ENCODE measurements around the gene MTMR12.

The MTMR12 gene

DNA sequence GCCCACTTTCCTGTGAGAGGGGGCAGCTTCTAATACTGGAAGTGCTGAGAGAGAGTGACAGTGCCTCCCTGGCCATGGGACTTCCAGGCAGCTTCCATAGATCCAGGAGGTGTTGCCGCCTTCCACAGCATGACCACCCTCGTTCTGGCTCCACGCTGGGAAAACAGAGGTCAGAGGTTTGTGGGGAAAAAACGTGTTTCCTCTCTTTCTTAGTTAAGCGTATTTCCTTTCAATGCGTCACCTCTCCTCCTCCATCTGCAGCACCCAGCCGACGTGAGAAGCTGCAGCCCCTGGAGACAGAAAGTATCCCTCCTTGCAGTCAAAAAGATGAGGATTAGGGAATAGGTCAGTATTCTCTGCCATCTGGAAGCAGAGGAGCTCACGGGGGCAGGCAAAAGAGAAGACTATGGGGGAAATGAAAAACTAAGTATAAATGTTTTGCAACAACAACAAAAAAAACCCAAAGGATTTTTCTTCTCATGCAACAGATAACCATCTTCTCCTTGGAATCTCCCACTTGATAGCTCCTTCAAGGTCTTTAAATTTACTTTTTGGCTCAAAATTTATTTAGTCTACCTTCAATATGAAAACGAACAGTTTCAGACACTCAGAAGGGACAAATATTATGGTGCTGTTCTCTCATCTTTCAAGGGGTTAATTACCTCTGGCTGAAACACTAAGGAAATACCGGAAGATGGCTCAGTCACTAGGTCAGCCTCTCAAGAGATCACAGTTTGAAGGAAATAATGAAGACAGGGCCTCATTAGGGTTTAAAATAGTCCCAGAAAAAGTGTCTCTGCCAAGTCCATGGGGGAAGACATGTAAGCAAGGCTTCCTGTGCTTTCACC, 38.0 kb downstream of the MTMR12 start:
- DNase-seq: peak; percentile 35 to 40

DNA sequence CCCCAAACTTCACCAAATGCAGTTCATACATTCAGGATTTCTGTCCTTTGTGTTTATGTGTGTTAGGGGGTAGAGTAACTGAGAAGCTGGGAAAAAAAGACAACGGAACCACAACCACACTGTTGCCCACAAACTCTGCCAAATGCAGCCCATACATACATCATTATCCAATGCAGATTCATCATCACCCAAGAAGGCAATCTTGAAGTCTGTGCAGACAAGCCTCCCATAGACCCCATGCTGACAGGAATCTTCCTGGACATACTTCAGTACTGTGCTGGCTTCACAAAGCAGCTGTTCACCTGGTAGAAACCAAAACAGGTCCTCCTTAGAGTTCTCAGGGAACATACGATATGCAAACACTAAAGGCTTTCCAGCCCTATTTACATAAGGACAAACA, 38.9 kb downstream of the MTMR12 start:
- no peak for DNase-seq

DNA sequence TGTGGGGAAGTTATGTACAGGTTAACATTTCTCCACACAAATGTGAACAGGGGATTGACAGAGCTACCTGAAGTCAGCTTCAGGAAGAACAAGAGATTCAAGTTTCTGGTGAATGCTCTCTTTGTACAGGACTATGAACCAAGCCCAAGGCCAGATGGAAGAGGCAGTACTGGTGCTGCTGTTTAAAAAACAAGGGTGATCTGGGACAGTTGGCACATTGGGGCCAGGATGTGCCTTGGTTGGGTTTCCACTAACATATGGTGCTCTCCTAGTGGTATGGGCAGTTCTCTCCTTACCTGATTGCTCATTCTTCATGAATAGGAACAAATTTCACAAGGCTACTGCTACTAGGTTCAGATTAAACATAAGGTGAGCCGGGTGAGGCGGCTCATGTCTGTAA, 40.0 kb downstream of the MTMR12 start:
- no peak for DNase-seq

DNA sequence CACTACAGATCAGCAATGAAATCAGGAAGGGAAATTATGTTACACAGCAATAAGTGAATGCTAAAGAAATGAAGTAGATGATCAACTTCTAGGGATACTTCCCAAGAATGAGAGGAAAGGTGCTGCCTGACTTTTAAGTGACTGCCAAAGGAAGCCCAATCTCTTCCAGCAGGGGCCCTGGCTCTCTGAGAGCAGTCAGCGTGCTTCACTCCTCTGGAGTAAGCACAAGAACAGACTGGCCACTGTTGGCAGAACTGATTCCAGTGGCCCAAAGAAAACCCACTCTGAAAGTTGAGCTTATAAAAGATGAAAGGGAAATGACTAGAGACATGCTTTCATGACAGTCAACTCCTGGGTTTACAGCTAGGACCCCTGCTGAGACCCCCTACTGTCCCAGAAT, 41.8 kb downstream of the MTMR12 start:
- no peak for DNase-seq

DNA sequence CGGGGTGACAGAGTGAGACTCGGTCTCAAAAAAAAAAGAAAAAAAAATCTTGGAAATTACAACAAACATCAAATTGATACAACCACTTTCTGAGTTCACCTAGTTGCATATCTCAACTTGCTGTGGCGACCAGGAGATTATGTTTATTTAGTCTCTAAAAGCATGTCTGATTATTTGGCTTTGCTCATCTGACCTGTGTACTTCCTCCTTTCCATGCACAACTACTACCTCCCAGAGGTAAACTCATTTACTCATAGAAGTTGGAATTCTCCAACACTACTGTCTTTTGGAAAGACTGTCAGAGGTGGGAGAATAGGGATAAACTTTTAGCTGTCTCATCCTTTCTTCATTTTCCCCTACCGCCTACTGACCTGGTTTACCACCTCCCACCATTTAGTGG, 42.6 kb downstream of the MTMR12 start:
- no peak for DNase-seq

DNA sequence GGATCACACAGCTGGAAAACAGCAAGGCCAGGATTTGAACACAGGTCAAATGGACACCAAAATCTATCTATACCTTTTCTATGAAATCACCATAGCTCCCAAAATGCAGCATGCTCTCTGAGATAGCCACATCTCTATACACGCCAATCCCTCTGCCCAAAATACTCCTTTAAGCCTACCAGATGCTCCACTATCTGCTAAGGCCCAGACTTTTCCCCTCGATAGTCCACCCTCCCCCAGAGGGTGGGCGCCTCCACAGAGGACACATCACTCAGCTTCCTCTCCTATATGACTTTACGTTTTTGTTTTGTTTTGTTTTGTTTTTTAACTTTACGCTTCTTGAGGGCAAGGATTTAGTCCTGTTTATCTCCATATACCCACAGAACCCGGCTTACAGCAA, 46.8 kb downstream of the MTMR12 start:
- no peak for DNase-seq

DNA sequence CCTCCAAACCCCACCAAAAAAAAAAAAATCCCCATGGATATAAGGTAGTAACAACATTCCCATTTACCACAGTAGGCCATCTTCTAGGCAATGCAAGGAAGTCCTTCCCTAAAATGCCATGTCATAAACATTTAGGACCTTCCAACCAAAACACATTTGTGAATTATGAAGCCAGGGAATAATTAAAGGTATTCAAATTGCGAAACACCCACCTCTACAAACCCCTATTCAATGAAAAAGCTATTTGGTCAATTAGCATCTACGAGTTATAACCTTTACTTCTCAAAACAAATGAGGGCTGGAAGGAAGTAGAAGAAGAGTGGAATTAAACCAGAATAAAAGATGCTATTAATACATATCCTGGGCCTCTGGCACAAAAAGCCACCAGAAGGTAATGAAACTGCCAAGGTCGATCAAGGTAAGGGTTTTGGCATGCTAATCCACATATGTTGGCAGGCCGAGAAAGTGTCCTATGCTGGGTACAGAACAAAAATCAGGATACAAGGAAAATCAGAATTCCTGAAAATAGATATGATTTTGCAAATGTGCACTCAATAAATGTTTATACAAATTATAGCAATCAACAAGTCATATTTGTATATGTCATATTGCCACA, 47.7 kb downstream of the MTMR12 start:
- no peak for DNase-seq

DNA sequence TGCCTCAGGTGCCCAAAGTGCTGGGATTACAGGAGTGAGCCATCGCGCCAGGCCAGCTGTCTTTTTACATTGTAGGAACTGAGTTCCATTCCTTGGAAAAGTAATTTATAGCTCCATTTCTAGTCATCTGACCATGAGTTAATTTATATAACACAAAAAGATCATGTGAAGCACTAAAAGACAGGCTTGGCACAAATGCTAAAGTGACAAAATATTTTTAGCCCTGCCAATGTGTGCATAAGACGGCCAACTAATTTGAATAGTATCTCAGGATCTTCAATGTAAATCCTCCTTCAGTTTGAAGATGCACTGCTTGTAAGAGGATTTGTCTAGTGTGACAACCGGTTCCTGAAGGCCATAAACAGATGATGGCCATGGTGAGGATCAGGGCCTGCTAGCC, 49.1 kb downstream of the MTMR12 start:
- no peak for DNase-seq

DNA sequence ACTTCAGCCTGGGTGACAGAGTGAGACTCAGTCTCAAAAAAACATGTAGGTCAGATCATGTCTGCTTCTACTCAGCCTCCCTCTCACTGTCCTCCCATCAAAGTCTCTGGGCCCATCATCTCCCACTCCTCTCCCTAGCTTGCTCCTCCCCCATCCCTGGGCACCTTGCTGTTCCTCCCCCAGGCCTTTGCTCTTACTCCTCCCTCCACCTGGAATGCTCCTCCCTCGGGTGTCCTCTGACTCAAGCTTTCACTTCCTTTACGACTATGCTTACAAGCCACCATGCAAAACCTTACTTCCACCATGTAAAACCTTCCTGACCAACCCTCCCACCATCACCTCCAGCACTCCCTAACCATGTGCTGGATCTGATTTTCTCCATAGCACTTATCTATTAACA, 51.5 kb downstream of the MTMR12 start:
- DNase-seq: no peak

DNA sequence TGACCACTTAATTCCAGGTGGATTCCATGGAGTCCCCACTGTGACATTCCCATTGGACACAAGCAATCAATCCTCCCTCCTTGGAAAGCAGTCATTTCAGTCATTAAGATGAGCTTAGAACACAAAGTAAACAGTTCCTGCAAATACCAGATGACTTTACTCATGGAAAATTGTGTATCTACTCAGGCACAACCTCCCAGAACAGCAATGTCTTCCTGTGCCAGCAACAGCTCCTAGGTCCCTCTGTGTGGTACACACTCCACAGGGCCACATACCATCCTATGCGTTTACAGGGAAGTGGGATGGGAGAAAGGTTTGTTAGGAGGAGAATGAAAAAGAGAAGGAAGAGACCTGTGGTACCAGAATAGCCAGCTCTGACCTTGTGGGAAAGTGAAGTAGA, 53.7 kb downstream of the MTMR12 start:
- no peak for DNase-seq

DNA sequence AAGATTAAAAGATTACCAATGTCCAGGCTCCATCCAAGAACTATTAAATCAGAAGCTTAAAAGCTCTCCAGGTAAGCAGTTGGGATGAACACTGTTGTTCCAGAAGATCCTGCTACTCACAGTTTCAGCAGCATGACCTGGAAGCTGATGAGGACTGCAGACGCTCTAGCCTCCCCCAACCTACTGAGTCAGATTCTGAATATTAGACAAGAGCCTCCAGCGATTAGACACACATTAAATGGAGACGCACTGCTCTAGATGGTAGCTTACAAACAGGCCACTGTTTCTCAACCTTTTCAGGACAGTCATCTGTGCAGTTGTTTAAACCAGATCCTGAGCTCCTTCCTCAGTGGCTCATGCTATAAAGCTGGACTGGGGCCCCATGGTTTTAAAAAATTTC, 54.3 kb downstream of the MTMR12 start:
- DNase-seq: no peak

DNA sequence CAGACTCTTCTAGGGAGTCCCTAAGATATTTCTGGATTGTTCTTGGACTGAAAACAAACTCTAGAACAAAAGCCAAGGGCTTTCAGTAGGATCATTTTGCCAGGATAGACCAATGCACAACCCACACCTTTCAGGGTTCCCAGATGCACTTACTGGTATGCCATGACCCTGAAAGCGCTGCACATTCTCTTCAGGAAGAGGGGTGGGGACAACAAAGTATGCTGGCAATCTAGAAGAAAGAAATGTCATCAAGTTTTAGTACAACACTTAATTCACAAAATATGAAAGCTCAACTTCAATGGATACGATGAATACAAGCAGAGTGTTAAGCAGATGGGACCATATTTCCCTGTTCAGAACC, 57.2 kb downstream of the MTMR12 start:
- no peak for DNase-seq

DNA sequence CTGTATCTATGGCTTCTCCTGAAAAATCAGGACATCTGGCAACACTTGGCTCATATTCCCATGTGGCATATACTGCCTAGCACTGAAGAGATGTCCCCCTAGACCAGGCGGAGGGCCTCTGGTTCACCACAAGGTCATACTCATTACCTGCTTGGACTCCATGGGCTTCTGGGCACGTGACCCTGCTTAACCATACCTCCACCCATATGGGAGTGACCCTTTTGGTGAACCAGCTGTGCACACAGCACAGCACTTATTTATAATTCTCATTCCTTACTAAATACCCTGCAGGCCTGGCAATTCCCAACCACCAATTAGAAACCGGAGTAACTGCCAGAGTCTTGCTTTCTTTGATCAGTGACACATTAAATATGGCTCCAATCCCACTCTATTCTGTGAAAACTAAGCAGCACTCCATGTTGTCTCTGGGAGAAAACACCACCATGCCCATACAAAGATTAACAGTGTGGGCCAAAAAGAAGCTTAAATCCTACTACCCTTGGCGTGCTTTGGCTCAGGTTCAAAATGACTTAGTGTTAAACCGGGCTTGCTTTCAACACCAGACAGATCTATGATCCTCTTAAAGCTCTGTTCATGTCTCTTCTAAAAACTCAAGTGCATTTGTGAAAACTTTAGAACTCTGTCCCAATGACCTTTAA, 57.7 kb downstream of the MTMR12 start:
- DNase-seq: no peak

DNA sequence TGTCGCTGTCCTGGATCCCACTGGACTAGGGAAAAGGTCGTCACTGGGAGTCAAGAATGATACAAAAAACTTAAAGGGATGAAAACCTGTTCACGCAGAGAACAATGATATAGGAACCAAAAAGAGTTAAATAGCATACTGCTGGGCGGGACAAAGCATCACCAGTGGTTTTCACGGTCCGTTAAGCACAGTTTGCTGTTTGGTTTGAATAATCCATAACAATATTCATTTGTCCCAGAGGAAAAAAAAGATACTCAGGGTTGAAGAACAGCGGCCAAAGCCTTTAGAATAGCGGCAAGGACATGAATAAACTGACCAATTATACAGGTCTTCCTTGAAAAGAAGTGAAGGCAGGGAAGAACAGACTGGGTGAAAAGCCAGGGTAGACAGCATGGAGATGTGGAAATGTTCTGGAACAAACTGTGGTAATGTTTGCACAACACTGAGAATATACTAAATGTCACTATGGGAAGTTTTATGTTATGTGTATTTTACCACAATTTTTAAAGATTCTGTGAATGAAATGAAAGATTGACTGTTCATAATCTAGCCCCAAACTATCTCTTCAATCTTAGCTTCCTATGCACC, 60.8 kb downstream of the MTMR12 start:
- no peak for DNase-seq

DNA sequence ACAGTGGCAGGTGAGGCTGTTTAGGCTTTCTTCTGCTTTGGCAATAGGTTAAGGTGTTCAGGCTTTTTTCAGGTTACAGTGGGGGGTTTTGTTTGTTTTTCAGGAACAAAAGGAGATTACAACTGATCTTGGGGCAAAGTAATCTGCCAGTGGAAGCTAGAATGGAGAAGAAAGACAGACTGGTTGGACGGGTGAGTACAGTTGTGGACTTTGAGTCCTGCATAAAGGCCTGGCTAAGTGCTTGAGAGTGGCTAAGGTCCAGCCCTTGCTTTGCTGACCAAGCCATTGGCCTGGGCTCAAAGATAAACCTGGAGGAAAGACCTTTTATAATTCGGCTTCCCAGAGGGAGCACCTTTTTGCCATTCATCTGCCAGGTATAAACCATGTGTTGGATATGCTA, 63.1 kb downstream of the MTMR12 start:
- DNase-seq: no peak

DNA sequence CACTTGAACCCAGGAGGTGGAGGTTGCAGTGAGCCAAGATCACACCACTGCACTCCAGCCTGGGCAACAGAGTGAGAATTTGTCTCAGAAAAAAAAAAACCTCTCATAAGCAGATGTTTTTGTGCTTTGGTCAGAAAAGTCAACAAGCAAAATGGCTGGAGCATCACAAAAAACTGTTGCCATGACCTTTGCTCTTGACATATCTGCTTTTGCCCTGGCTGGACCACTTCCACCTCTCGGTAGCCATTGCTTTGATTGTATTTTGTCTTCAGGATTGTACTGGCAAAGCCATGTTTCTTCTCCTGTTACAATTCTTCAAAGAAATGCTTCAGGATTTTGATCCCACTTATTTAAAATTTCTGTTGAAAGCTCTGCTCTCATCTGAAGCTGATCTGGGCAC, 67.0 kb downstream of the MTMR12 start:
- no peak for DNase-seq

DNA sequence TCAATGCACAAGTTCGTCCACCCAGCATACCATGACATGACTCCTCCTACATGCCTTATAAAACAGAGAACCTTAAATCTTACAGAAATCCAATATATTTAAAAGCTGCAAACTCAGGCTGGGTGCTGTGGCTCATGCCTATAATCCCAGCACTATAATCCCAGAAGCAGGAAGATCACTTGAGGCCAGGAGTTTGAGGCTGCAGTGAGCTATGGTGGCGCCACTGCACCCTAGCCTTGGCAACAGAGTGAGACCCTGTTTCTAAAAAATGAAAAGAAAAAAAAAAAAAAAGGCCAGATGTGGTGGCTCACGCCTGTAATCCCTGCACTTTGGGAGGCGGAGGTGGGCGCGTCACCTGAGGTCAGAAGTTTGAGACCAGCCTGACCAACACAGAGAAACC, 68.7 kb downstream of the MTMR12 start:
- no peak for DNase-seq

DNA sequence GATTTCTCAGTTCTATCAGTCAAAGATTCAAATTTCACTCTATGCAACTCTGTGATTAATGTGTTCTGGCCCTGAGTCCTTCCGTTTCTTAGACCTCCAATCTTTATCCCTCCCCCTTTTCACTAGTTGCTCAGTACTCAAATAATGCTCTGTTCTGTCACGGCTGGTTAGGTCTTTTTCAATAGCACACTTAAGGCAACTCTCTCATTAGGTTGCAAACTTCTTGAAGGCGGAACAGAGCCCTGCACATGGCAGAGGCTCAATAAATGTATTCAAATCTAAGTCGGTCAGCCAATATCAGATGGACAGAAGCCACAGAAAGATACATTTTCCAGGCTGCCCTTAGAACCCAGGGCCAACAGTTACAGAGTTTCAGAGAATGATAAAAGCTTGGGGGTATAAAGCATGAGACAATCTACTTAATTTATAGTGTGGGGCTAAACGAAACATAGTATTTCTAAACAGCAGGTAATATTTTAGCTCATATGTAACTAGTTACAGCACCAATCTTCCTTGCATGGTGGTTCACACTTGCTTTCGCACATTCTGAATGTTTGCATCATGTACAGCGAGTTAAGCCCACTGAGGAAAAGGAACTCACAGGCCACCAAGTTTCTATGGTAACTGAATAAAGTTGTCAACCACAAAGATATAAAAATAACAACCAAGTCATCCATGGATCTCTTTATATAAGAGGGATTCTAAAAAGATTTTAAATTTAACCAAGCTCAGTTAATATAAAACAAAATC, 71.5 kb downstream of the MTMR12 start:
- DNase-seq: no peak

DNA sequence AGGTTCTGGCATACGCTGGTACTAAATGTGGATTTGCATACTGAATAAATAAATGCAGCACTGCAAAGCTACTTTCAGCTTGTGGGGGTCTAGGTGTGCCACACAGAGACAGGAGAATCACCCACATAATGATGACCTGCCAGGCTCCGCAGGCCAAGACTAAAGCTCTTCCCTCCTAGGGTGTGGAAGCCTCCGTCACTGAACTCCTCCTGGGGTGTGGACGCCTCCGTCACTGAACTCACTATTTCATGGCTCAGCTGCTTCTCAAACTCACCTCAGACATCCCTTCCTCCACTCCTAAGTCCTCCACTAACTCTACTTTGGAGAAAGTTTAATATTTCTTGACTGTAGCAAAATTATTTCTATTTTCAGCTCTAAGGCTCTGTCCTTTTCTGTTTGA, 73.4 kb downstream of the MTMR12 start:
- DNase-seq: no peak

DNA sequence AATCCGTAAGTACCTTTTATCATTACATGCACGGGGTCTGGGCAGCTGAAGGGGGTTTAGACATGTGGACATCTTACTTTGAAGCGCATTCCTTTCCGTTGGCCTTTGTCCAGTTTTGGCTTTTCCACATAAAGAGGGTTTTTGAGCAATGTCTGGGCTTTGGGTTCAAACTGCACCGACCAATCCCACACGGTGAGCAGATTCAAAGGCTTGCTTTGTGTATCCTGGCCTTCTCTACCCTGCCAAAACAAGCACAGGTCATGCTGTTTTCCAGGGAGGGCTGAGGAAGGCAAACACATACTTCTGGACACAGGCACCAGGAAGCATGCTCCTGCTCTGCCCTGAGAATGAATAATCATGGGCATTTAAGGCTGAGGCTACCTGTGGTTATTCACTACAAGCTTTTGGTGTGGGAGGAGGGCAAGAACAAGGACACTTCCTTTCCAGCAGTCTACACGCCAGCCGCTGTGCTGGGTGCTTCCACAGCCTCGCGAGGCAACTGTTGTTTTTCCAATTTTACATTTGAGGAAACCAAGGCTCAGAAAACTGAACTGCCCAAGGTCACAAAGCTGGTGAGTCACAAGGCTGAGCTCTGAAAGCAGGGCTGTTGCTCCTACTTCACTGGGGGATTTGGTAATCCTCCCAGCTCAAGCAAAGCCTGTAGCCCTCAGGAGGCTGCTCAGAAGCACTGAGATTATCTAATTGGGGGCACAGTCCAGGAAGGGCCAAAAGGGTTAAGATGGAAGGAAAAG, 78.9 kb downstream of the MTMR12 start:
- DNase-seq: peak; percentile 42 to 72

DNA sequence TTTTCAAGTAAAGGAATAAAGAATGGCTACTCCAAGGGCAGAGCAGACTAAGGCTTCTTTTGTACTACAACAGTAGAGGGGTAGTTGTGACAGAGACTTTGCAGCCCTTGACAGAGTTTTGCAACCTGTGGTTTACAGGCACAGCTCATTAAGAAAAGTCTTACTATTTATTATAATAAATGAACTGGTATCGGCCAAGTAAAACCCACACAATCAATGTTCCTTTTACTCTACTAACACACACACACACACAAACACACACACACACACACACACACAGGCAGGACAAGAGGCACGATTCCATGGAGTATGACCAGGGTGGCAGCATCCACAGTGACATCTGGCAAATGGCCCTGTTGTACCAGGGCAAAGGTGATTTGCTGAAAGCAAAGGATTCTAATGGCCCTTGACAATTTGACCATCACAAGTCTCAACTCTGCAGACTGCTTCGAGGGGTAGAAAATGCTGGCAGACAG, 79.5 kb downstream of the MTMR12 start:
- peak; percentile 33 to 50 for DNase-seq
